Heart left ventricle (tissue), 16 donors: ENCODE measurements around the gene ISG20L2. TPM values are rescaled to one million over a fixed set of nuclear protein-coding genes. Genes with fewer than 3 reads are reported as not detected.

ENCODE experiments used
- ATAC-seq, 4 donors: fragments of 200-7000 bp; cut with Tn5 transposase; one replicate each; pipeline ENCODE4 v1.9.1; 2020 to 2022; ENCODE audit warnings: moderate library complexity in 4 of 4, mild to moderate bottlenecking in 3 of 4, moderate number of reproducible peaks in 1 of 4
- DNase-seq, 5 donors: peaks; one replicate each; pipeline ENCODE4 v3.0.0-alpha.2; 2020
- H3K27ac ChIP-seq, 12 donors: fragments of 200-600 bp; sonication (generic) in 4 of 12; one replicate each; pipeline versions ENCODE4 v1.5.0 to v1.8.0; 2016 to 2022; ENCODE audit warnings: mild to moderate bottlenecking in 2 of 12
- H3K27me3 ChIP-seq, 9 donors: fragments of 200-600 bp; sonication (generic) in 2 of 9; one replicate each; pipeline versions ENCODE4 v1.5.1 to v1.8.0; 2016 to 2022; ENCODE audit warnings: mild to moderate bottlenecking in 3 of 9
- H3K36me3 ChIP-seq, 9 donors: fragments of 200-600 bp; sonication (generic) in 2 of 9; one replicate each; pipeline versions ENCODE4 v1.5.0 to v1.8.0; 2018 to 2022; ENCODE audit warnings: mild to moderate bottlenecking in 2 of 9
- H3K4me1 ChIP-seq, 12 donors: fragments of 200-600 bp; sonication (generic) in 4 of 12; one replicate each; pipeline versions ENCODE4 v1.5.0 to v1.8.0; 2016 to 2022; ENCODE audit warnings: mild to moderate bottlenecking in 3 of 12
- H3K4me3 ChIP-seq, 12 donors: fragments of 200-600 bp; sonication (generic) in 4 of 12; one replicate each; pipeline versions ENCODE4 v1.5.0 to v1.8.0; 2017 to 2022; ENCODE audit warnings: mild to moderate bottlenecking in 9 of 12, moderate library complexity in 4 of 12
- H3K9me3 ChIP-seq, 12 donors: fragments of 200-600 bp; sonication (generic) in 4 of 12; one replicate each; pipeline versions ENCODE4 v1.5.0 to v1.8.0; 2016 to 2022; ENCODE audit warnings: mild to moderate bottlenecking in 1 of 12
- POLR2A ChIP-seq, 2 donors: fragments of 450-650 bp; IDR thresholded peaks; one replicate each; pipeline ENCODE4 v1.6.1; 2017; ENCODE audit warnings: antibody characterized with exemption in 2 of 2, mild to moderate bottlenecking in 2 of 2, moderate library complexity in 2 of 2
- whole genome bisulfite sequencing, 4 donors: extraction: QIAGEN DNeasy Blood & Tissue Kit in 2 of 4; methylation state at CpG; one replicate each; pipeline versions ENCODE4 v1.1.5 to v1.1.7; 2013 to 2018; 5-methylcytosine and 5-hydroxymethylcytosine counted together
- intact Hi-C, 10 donors: fragments of 100-400 bp; cut with DNase I; formaldehyde crosslinking; loops; one replicate each; pipeline versions ENCODE4 v1.11.1 to v1.14.2; 2022
- polyA plus RNA-seq, 2 donors: library from polyadenylated mRNA; stranded (reverse); fragments of 200-250 nt; gene quantifications; one replicate each; pipeline ENCODE4 v1.2.3, GENCODE V29; 2013
- total RNA-seq, 9 donors: library from RNA; depleted of rRNA in 2 of 9; stranded (reverse); fragments of >200 nt in 2 of 9; fragmentation: NEBNext Ultra II Directional in 3 of 9; extraction: Animal tissue kit (Norgen Biotek cat#: 25700) in 3 of 9; gene quantifications; one replicate each; pipeline versions ENCODE4 v1.1.0 to v1.2.4, GENCODE V29; 2016 to 2023
- TF ChIP-seq, protein P1 (sequence below), 12 donors: fragments of 200-600 bp; sonication (generic) in 4 of 12; IDR thresholded peaks; one replicate each; pipeline versions ENCODE4 v1.5.0 to v1.8.0; 2018 to 2022; ENCODE audit warnings: antibody characterized with exemption in 12 of 12, mild to moderate bottlenecking in 5 of 12
- donor health status: ischemic (EF 13 %, LVEDD 7.1; RV severe dilation, severe dysfunction).
- donor health status: healthy with polysubstance abuse.
- donor health status: DM: no; HTN: yes; CAD: no.
- donor health status: DM: no; HTN: no; CAD: no.
- donor health status: ischemic (EF 25% LVEDD 6.9; RV normal size, moderate dysfunction).
- donor health status: ischemic (EF 25% LVEDD 5.7; RV mildly dilated, moderate dysfunction).
- donor health status: healthy.
- donor health status: DM: yes; HTN: yes; CAD: no.
- donor health status: ischemic (EF 35%, LVEDD 5.7; RV mildly dilated, moderate dysfunction).
- donor health status: nonischemic (EF 11% LVEDD 7.7; RV severe dilation, severe dysfunction).
- donor health status: DM: yes; HTN: yes; CAD: no.
- donor health status: PGD.
- donor health status: ischemic (EF 29% LVEDD 5.4; RV normal size, mild dysfunction).
- donor health status: nonischemic (EF 23%, LVEDD 6.1; RV moderate dilation, normal function).

The ISG20L2 gene
- total and polyA plus RNA-seq, 11 donors = 5.1 to 17.9 (median 12.8) TPM

DNA sequence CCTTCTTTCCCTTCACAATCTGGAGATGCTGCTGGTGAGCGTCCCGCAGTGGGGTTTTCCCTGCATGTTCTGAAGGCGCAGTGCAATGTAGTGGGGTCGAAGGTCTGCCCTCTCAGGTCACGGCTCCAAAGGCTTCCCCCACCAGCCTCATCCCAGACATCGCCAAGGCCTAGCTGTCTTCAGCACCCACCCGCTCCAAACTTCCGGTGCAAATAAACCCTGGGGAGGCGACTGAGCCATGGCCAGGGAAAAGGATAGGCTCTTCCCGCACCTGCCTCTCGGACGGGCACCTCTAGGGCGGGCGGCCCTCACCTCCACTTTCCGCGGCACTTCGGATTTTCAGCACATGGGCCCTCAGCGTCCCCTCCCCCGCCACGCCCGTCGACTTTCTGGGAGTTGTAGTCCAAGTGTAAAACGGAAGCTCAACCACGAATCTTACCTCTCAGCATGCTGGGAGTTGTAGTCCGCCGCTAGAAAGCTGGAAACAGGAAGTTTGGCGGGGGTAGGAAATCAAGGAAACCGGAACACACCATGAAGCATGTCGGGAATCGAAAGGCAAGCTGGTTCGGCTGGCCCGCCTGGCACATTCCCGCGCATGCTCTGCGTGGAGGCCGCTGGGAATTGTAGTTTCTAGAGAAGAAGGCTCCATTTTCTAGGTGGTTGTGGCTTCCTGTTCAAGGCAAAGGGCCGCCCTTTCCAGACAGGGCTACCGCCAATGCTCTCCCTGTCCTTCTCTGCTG lies 12.3 kb upstream of the ISG20L2 start, which contains the start of gene MRPL24:
Gene MRPL24, minus strand, starts transcription at position 348 of the 740 bp plus-strand sequence. CDS start 2,384 bp downstream, outside the sequence.
- Histone ChIP-seq H3K4me1 (peaks cover 5 to 34% (median 27%) of the 10 kb centered on the region in 12 donors), H3K4me3 (peak within 1 kb of the TSS; percentile 41 to 94 (median 74)), H3K9me3 (no peaks in the 10 kb centered on the region), H3K36me3 (peaks cover 0 to 60% (median 48%) of the 10 kb centered on the region in 9 donors), H3K27ac (peak within 1 kb of the TSS; percentile 66 to 94 (median 88)), H3K27me3 (no peaks in the 10 kb centered on the region)
- TF ChIP-seq, protein P1, sequence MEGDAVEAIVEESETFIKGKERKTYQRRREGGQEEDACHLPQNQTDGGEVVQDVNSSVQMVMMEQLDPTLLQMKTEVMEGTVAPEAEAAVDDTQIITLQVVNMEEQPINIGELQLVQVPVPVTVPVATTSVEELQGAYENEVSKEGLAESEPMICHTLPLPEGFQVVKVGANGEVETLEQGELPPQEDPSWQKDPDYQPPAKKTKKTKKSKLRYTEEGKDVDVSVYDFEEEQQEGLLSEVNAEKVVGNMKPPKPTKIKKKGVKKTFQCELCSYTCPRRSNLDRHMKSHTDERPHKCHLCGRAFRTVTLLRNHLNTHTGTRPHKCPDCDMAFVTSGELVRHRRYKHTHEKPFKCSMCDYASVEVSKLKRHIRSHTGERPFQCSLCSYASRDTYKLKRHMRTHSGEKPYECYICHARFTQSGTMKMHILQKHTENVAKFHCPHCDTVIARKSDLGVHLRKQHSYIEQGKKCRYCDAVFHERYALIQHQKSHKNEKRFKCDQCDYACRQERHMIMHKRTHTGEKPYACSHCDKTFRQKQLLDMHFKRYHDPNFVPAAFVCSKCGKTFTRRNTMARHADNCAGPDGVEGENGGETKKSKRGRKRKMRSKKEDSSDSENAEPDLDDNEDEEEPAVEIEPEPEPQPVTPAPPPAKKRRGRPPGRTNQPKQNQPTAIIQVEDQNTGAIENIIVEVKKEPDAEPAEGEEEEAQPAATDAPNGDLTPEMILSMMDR (IDR thresholded peaks at IDR 0.05) = no peak
- TF ChIP-seq POLR2A (IDR thresholded peaks at IDR 0.05) = peak in 1 of 2 donors; percentile 47
- DNase-seq = peak; percentile 97 to 98 (median 98)
- intact Hi-C loops = loop anchor here in 5 of 10 donors (1.0 to 2.0 kb wide), 3 partner anchors 13 to 26 kb away; partner anchors contain the start of genes PRCC (in 5 of the 5), ISG20L2 (in 1 of the 5) and METTL25B (in 1 of the 5)
- 0% methylated on average over 22 to 38 of the region's 38 CpGs for whole genome bisulfite sequencing, 4 donors
- ATAC-seq = peak; percentile 92 to 97 (median 94)

GRCh38 chr1:156740237-156740740 lies 11.7 kb upstream of the ISG20L2 start:
- peaks cover 0 to 28% (median 21%) of the 10 kb centered on the region in 12 donors for H3K4me1 ChIP-seq
- H3K27ac ChIP-seq = peak overlapping the region in 11 of 12 donors; percentile 45 to 94 (median 83)
- H3K36me3 ChIP-seq = peaks cover 0 to 61% (median 52%) of the 10 kb centered on the region in 9 donors
- intact Hi-C loops = loop anchor here in 3 of 10 donors (2.0 kb wide), 1 partner anchor 27 kb away; the partner anchor contains the start of gene PRCC (in 3 of the 3)
- peak in 3 of 4 donors; percentile 1 to 5 (median 1) for ATAC-seq
- no peak for TF ChIP-seq POLR2A (IDR thresholded peaks at IDR 0.05)
- TF ChIP-seq, protein P1 (IDR thresholded peaks at IDR 0.05) = no peak
- H3K4me3 ChIP-seq = peak overlapping the region; percentile 41 to 94 (median 74)
- no peaks in the 10 kb centered on the region for H3K27me3 ChIP-seq
- DNase-seq = no peak
- 24 to 29% (median 25%) methylated on average over 7 of the region's 7 CpGs for WGBS, 4 donors
- H3K9me3 ChIP-seq = no peaks in the 10 kb centered on the region

DNA sequence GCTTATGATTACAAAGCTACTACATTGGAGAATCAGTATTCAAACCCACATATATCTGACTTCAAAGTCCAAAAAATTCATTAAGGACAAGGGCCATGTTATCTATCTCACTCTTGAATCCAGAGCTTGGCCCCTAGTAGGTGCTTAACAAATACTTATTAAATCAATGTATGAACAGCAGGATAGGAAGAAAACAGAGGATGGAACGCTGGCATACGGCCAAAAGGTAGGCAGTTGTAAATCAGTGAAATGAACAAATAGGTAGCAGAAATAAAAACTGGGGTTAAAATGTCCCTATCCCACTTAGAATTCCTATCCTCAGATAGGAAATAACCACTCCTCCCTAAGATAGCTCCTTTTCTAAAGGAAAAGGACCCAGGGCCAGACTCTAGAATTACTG lies 10.3 kb upstream of the ISG20L2 start:
- no peak for DNase-seq
- intact Hi-C loops = no loop called here
- peaks cover 0 to 61% (median 49%) of the 10 kb centered on the region in 9 donors for H3K36me3 ChIP-seq
- no peak for TF ChIP-seq POLR2A (IDR thresholded peaks at IDR 0.05)
- TF ChIP-seq, protein P1 (IDR thresholded peaks at IDR 0.05) = no peak
- H3K9me3 ChIP-seq = no peaks in the 10 kb centered on the region
- H3K4me3 ChIP-seq = no peak overlapping the region
- H3K4me1 ChIP-seq = peaks cover 0 to 20% (median 14%) of the 10 kb centered on the region in 12 donors
- no peaks in the 10 kb centered on the region for H3K27me3 ChIP-seq
- WGBS, 4 donors = 81 to 90% (median 86%) methylated on average over 2 of the region's 2 CpGs
- no peak for ATAC-seq
- H3K27ac ChIP-seq = no peak overlapping the region

DNA sequence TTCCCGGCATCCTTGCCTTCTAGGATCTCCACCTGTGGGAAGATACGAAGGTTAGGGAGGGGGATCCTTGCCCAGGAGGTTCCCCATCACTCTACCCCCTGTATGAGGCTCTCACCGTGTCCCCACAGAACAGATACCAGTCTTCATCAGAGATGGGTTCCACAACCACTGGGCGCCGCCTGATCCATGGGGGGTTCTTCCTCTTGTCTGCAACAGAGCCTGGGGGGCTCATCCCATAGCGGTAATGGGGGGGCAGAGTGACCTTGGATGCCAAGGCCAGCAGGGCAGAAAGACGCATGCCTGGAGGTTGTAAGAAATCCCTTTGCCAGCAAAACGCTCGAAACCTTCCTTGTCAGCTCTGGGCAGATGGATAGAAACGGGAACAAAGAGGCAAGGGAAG lies 9.8 kb upstream of the ISG20L2 start:
- DNase-seq (peak in 1 of 5 donors; percentile 41), ATAC-seq (no peak)
- Histone ChIP-seq H3K36me3 (peaks cover 0 to 61% (median 49%) of the 10 kb centered on the region in 9 donors), H3K9me3 (no peaks in the 10 kb centered on the region), H3K4me1 (peaks cover 0 to 21% (median 14%) of the 10 kb centered on the region in 12 donors), H3K27ac (no peak overlapping the region), H3K27me3 (no peaks in the 10 kb centered on the region), H3K4me3 (no peak overlapping the region)
- intact Hi-C loops = no loop called here
- WGBS, 4 donors = 89 to 95% (median 92%) methylated on average over 10 of the region's 10 CpGs
- TF ChIP-seq, protein P1 (IDR thresholded peaks at IDR 0.05) = no peak
- no peak for TF ChIP-seq POLR2A (IDR thresholded peaks at IDR 0.05)
